HG03439 (cell line): ENCODE measurements around the gene OPA3.
A peak's percentile ranks its signal among the peaks of the same experiment; 100 is the strongest.
"Not testable (repeated sequence)": the region's sequence is repeated elsewhere in the genome, so short reads cannot be mapped to it uniquely, and the experiment has no call there.

Experiments
- ATAC-seq: cut with Tn5 transposase; IDR thresholded peaks from one replicate; pipeline ENCODE4 v1.9.1; 2021; ENCODE audit warnings: mild to moderate bottlenecking, moderate library complexity; ENCODE audit not compliant: unreplicated experiment

OPA3 gene

GRCh38 chr19:45523642-45524256 is 60.9 kb downstream of the OPA3 start:
- ATAC-seq: peak; percentile 54

- ATAC-seq: no peak
Observed at GRCh38 chr19:45522010-45522941, 62.3 kb downstream of the OPA3 start.

DNA sequence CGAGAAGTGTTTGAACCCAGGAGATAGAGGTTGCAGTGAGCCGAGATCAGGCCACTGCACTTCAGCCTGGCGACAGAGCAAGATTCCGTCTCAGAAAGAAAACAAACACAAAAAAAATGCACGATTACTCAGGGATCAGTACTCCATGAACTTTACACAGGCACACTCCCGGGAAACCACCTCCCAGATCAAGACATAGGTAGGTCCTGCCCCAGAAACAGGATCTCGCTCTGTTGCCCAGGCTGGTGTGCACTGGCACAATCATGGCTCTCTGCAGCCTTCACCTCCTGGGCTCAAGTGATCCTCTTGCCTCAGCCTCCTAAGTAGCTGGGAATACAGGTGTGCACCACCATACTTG is 66.2 kb downstream of the OPA3 start:
- ATAC-seq: no peak

GRCh38 chr19:45517641-45518468 is 66.7 kb downstream of the OPA3 start:
- ATAC-seq: no peak

DNA sequence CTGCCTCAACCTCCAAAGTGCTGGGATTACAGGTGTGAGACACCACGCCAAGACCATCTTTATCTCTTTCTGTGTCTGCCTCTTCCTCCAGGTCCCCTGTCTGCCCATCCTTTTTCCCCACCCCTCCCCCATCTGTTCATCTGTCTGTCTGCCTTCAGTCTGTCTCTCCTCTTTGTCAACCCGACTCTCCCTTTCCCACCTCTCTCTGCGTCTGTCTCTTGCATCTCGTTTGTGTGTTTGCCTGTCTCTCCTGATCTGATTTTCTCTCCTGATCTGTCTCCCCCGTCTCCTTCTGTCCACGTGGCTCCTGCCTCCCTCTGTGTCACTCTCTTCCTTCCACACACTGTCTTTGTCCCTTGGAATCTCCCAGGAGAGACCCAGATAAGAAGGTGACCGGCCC is 67.4 kb downstream of the OPA3 start:
- ATAC-seq: no peak

- ATAC-seq: no peak
Observed at GRCh38 chr19:45515807-45516401, 68.7 kb downstream of the OPA3 start.

DNA sequence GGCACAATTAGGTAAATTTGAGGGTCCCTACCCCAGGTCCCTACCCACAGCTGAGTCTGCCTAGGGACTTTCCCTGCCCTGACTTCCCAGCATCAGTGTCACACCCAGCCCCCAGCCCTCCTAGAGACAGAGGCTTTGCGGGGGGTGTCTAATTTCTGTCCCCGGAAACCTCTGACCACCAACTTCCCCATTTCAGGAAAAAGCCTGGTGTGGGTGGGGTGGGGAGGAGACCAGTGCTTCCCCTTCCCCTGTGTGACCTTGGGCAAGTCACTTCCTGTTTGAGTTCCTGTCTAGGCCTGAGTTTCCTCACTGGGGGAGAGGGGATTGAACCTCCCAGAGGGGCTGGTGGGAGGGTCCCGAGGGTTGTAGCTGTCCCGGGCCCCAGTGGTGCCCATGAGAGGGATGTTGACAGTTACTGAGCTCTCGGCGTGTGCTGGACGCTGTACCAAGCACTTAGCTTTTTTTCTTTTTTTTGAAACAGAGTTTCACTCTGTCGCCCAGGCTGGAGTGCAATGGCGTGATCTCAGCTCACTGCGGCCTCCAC is 69.4 kb downstream of the OPA3 start:
- ATAC-seq: no peak

- ATAC-seq: no peak
Observed at GRCh38 chr19:45514376-45515051, 70.1 kb downstream of the OPA3 start.

DNA sequence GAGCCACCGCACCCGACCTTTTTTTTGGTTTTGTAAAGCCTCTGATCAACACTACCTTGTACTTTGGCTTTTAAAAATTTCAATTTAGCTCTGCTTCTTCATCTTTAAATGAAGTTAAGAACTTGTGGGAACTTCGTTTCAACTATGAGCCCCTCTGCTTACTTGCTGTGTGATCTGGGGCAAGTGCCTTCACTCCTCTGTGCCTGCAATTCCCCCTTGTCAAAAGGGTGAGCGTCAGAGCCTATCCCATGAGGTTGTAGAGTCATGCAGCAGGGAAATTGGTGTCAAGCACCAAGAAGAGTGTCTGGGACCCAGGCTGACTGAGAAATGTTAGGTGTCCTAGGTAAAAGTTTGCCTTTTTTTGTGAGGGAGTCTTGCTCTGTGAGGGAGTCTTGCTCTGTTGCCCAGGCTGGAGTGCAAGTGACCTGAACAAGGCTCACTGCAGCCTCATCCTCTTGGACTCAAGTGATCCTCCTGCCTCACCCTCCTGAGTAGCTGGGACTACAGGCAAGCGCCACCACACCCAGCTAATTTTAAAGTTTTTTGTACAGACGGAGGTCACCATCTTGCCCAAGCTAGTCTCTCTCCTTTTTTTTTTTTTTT is 71.6 kb downstream of the OPA3 start:
- no peak for ATAC-seq

- no peak for ATAC-seq
Observed at GRCh38 chr19:45511074-45511473, 73.5 kb downstream of the OPA3 start.

DNA sequence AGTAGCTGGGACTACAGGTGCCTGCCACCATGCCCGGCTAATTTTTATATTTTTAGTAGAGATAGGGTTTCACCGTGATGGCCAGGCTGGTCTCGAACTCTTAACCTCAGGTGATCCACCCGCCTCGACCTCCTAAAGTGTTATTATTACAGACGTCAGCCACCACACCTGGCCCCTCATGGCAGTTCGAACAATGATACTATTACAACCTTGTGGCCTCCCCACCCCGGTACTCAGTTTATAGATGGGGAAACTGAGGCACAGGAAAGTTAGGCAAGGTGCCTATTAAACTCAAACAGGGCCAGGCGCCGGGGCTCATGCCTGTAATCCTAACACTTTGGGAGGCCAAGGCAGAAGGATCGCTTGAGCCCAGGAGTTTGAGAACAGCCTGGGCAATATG is 74.2 kb downstream of the OPA3 start:
- not testable (repeated sequence) for ATAC-seq

DNA sequence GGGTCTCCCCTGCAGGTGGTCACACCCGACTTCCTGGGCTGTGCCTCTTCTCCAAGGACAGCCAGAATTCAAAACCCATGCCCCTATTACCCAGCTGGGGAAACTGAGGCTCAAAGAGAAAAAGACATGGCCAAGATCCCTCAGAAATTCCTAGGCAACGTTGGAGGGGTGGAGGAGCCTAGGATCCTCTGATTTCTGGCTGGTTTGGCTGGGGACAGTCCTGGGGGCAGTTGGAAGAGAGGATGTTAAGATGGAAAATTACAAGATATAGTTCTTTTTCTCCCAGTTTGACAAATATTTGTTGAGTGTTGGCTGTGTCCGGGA is 74.9 kb downstream of the OPA3 start:
- no peak for ATAC-seq

DNA sequence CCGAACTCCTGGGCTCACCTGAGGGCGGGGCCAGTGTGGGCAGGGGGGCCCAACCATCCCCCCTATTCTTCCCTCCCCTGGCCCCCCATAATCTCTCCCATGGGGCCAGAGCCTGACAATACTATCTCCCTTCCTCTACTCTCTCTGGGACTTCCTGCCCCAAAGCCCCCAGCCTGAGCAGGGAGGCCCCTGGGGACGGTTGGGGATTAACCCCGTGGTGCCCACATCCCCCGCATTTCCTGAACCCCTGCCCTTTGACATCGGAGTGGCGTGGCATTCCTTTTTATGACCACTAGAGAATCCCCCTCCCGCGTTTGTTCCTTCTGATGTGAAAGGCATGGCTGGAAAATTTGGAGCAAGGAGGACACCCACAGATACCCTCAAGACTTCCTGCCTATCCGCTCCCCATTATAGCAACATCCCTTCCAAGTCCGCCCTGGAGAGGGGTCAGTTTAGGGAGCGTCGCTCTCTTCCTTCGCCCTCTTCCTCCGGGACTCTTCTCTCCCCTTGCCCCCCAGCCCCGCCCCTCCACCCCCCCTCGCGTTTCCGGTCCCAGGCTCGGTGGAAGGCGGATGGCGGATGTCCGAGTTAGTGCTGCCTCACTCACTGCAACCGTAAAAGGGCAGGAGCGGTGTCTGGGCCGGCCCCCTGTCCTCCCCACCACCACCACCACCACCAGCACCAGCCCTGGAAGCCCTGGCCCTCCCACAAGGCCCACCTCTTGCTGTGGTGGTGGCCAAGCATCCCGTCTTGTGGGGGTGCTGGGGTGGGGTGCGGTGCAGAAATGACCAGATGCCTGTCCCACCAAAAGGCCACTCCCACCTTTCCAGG is 75.5 kb downstream of the OPA3 start:
- no peak for ATAC-seq

- no peak for ATAC-seq
Observed at GRCh38 chr19:45508417-45508860, 76.2 kb downstream of the OPA3 start.

DNA sequence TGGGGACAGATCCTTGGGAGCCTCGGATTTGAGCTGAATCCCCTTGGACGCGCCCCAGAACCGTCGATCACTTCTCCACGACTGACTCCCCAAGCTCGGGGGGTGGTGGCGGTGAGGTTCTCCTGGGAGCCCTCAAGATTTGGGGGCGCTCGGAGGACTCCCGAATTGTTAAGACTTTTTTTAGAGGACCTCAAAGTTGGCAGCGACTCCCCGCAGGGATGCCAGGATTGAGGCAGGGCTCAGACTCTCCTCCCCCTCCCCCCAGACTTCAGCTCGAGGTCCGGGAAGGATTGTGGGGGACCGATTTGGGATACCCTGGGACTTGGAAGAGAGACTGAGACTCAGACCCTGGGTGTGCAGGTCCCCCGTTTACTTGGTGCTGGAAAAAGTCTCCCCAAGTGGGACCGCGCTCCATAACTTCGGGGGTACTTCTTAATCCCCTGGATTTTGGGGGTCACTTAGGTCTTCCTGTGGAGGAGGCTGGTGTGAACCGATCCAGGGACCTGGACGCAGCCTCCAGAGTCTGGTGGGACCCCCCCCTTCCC is 76.7 kb downstream of the OPA3 start:
- ATAC-seq: no peak

- peak; percentile 54 for ATAC-seq
Observed at GRCh38 chr19:45506989-45507871, 77.4 kb downstream of the OPA3 start, which contains the start of gene VASP. VASP (plus strand) TSS chr19:45507479; CDS start chr19:45507772, 293 bp downstream.

DNA sequence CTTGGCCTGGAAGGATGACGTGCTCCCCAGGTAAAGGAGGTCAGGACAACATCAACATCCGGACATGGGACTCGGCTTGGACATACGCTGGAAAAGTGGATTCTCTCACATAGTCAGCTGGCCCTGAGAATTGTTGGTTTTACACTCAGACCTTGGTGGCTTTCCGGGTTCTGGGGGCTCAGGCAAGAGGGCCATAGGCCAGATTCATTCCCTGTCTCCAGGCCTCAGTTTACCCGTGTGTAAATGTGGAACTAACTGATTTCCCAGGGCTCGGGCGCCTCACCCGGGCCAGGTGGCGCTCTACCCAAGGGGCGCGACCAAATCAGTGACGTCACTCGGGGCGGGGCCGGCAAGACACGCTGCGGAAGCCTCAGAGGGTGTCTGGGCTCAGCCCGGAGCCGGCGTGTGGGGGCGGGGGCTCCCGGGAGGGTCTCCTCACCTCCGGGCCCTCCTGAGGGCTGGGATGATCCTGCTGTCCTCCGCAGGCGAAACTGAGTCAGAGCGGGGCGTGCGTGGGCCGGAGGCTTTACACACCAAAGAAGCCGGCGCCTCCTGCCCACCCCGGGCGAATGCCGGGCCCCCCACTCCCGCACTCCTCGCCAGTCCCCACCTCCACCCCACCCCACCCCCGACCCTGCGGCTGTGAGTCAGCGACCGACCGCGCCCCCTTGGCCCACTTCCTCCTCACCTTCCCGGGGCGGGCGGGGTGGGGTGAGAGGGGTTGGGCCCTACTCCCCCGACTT is 78.2 kb downstream of the OPA3 start:
- ATAC-seq: peak; percentile 61
